Upper lobe of left lung (tissue), 4 donors: ENCODE measurements around the gene VAPA.

Experiments
- POLR2A ChIP-seq, 4 donors: fragments of 450-650 bp; IDR thresholded peaks; one replicate each; pipeline ENCODE4 v1.5.1; 2016 to 2017; ENCODE audit warnings: antibody characterized with exemption in 4 of 4, mild to moderate bottlenecking in 2 of 4
- TF ChIP-seq, protein P1 (sequence below), 6 experiments: fragments of 450-650 bp in 4 of 6; fragments of 200-600 bp in 2 of 6; sonication (generic) in 2 of 6; IDR thresholded peaks; one replicate each; pipeline ENCODE4 v1.5.1; 2016 to 2019; ENCODE audit warnings: antibody characterized with exemption in 6 of 6

DNA sequence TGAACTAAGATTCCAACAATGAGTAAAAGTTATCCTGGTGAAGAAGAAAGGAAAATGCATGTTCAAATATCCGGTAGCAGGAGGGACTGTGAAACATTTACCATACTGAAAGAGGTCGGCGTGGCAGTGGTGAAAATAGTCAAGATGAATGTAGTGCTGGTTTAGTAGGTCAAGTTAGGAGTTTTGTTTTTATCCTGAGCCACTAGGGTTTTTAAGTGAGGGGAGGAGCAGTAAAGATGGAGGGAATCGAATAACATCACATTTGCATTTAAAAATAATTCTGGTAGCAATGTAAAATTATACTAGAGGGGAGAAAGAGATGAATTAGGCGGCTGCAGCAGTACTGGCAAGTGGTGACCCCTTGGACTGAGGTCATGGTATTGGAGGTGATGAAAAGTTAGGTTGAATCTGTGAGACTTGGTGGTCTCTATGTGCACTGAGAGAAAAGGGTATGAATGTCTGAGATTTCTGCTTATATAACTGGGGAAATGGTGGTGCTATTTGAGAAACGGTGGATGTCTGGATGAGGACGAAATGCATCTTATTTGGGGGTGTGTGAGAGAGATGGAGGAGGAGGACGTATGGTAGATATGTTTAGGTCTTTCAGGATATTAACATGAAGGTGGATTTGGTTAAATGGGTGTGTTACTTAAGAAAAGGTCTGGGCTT, 5.9 kb downstream of the VAPA start:
- TF ChIP-seq, protein P1, sequence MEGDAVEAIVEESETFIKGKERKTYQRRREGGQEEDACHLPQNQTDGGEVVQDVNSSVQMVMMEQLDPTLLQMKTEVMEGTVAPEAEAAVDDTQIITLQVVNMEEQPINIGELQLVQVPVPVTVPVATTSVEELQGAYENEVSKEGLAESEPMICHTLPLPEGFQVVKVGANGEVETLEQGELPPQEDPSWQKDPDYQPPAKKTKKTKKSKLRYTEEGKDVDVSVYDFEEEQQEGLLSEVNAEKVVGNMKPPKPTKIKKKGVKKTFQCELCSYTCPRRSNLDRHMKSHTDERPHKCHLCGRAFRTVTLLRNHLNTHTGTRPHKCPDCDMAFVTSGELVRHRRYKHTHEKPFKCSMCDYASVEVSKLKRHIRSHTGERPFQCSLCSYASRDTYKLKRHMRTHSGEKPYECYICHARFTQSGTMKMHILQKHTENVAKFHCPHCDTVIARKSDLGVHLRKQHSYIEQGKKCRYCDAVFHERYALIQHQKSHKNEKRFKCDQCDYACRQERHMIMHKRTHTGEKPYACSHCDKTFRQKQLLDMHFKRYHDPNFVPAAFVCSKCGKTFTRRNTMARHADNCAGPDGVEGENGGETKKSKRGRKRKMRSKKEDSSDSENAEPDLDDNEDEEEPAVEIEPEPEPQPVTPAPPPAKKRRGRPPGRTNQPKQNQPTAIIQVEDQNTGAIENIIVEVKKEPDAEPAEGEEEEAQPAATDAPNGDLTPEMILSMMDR (IDR thresholded peaks at IDR 0.05) = no peak
- TF ChIP-seq POLR2A (IDR thresholded peaks at IDR 0.05) = no peak
